DMS153 (cell line): ENCODE results near the gene KLF1.

Experiments
- DNase-seq: peaks from one replicate; lab custom pipeline; 2025; lab: John Stamatoyannopoulos, UW

The KLF1 gene

GRCh38 chr19:12838182-12838885 is 48.7 kb downstream of the KLF1 start, which contains the start of gene MAST1:
Gene MAST1, plus strand, starts transcription at chr19:12838515. Its CDS starts 58 bp downstream, at chr19:12838573.
- DNase-seq: no peak

- no peak for DNase-seq
Measured at GRCh38 chr19:12837225-12837624, 49.8 kb downstream of the KLF1 start.

GRCh38 chr19:12836529-12836863 is 50.5 kb downstream of the KLF1 start:
- no peak for DNase-seq

- no peak for DNase-seq
Measured at GRCh38 chr19:12834976-12835757, 51.8 kb downstream of the KLF1 start.

- no peak for DNase-seq
Measured at GRCh38 chr19:12834566-12834943, 52.4 kb downstream of the KLF1 start, which contains the start of gene RTBDN. Gene RTBDN, minus strand, starts transcription at chr19:12834579. Its CDS starts 4,600 bp downstream, at chr19:12829979.
